HG03342 (cell line): Measurements from ENCODE around the gene RXFP1.

Source experiments
- ATAC-seq: cut with Tn5 transposase; IDR thresholded peaks from one replicate; pipeline ENCODE4 v1.9.1; 2021; ENCODE audit warnings: mild to moderate bottlenecking, moderate library complexity; ENCODE audit not compliant: unreplicated experiment

The RXFP1 gene

DNA sequence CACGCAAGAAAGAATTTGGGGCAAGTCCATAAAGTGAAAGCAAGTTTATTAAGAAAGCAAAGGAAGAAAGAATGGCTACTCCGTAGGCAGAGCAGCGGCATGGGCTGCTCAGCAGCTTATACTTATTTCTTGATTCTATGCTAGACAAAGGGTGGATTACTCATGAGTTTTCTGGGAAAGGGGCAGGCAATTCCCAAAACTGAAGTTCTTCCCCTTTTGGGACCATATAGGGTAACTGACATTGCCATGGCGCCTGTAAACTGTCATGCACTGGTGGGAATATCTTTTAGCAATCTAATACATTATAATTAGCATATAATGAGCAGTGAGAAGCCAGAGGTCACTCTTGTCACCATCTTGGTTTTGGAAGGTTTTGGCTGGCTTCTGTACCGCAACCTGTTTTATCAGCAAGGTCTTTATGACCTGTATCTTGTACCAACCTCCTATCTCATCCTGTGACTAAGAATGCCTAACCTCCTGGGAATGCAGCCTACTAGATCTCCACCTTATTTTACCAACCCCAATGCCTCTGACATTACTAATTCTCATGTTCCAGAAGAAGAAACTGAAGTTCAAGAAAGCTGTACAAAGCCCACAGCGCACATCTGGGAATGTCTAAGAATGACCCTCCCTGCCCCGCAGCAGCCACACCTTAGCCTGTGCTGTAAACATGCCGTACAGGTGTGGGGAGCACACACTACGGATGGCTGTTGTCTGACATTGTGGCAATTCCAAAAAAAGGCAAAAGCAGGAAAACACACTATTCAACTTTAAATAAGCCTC lies 18.6 kb downstream of the RXFP1 start:
- ATAC-seq = no peak

DNA sequence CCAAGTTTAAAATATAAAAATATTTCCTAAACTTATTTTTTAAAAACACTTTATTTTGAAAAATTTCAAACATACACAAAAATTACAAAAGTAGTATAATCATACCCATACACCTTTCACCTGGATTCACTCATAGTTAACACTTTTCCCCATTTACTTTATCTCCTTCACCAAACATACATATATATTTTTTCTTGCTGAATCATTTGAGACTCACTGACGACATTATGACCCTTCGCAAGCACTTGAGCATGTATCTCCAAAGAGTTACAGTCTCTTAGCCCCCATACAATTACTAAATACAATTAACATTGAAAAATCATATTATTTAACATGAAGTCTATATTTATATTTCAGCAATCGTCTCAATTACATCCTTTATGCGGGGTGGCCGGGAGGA lies 19.8 kb downstream of the RXFP1 start:
- no peak for ATAC-seq

DNA sequence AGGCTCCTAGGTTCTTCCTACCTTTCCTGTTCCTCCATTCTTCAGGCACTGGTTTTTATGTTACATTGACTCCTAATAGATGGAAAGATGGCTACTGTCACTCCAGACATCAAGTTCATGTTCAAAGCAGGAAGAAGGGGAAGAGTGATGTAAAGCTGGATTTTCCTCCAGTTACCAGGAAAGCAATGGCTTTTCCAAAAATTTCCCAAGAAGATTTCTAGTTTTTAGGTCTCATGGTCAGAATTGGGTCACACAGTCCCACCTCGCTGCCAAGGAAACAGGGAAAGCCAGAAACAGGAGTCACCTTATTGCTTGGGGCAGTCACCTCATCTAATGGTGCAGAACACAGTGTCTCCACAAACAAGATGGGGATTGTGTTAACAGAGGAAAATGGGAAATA lies 21.5 kb downstream of the RXFP1 start:
- no peak for ATAC-seq

DNA sequence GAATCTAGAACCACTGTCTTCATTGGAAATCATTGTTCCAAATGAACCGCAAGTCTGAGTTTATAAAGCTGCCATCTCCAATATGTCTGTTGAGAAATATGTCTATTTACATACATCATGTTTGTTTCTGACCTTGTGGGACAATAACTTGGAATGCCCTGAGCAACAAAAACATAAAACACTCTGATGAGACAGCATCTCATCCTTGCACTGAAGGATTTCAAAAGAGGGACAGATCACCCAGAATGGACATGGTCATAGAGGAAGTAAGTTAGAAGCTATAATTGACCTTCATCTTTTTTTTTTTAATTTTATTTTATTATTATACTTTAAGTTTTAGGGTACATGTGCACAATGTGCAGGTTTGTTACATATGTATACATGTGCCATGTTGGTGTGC lies 22.5 kb downstream of the RXFP1 start:
- no peak for ATAC-seq

DNA sequence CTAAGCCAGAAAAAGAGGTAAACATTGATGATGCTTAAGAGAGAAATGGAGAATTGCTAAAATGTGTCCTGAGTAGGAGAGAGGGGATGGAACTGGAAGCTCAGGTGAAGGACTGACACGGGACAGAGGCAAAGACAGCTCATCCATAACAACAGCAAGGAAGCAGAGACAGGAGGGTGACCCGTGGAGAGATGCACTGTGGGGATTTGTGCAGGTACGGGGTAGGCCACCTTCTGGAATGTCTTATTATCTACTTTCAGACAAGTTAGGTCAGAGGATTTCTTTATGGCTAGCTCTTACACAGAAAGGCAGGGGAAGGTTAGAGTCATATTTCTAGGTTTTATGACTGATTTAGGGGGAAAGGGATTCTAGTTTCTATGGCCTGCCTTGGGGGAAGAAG lies 31.7 kb downstream of the RXFP1 start:
- no peak for ATAC-seq

DNA sequence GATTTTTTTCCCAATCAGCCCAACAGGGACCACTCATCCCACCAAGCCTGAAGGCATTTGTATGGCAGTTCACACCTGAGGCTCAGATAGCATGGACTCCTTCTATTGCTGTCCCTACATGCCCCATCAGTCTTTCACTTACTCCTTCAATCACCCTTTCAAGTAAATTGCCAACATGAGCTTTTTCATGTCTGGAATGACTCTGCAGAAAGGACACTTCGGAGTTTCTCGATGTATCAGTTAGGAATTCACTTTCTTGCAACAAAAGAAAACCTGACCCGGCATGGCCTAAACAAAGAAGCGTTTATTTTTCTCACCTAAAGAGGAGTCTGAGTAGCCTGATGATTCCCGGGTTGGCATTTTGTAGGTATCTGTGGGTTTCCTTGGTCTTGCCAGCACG lies 38.6 kb downstream of the RXFP1 start:
- no peak for ATAC-seq

DNA sequence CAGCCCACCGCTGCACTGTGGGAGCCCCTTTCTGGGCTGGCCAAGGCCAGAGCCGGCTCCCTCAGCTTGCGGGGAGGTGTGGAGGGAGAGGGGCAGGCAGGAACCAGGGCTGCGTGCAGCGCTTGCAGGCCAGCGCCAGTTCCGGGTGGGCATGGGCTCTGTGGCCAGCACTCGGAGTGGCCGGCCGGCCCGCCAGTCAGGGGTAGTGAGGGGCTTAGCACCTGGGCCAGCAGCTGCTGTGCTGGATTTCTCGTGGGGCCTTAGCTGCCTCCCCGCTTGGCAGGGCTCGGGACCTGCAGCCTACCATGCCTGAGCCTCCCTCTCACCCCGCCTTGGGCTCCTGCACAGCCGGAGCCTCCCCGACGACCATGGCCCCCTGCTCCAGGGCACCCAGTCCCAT lies 45.2 kb downstream of the RXFP1 start:
- ATAC-seq = no peak

DNA sequence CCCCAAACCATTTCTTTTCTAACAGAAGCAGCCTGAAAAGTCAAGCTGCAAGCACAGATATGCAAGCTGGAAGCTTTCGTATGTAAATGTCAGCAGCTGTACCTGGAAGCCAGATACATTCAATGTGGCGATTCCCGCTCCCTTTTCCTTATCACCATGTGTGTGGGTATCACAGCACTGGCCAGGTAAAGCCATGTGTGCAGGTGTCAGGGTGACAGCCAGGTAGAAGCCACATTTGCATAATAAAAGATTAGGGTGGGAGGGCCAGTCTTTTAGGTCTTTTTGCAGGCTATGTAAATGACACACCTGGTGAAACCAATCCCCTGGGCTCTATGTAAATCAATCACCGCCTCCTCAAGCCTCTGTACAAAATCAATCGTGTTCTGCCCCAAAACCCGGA lies 50.1 kb downstream of the RXFP1 start:
- no peak for ATAC-seq

DNA sequence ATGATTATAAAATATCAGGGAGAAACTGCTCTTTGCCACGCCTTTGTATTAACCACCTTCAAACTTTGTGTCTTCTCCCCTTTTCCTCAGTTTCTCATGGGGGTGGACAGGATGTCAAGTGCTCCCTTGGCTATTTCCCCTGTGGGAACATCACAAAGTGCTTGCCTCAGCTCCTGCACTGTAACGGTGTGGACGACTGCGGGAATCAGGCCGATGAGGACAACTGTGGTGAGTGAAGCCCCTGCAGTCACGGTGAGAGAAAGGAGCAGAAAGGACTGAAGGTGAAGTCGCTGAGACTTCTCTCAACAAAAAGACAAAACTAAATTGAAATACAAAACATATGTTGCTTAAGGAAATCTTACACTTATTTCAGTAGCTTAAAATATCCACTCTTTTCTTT lies 50.9 kb downstream of the RXFP1 start:
- no peak for ATAC-seq

DNA sequence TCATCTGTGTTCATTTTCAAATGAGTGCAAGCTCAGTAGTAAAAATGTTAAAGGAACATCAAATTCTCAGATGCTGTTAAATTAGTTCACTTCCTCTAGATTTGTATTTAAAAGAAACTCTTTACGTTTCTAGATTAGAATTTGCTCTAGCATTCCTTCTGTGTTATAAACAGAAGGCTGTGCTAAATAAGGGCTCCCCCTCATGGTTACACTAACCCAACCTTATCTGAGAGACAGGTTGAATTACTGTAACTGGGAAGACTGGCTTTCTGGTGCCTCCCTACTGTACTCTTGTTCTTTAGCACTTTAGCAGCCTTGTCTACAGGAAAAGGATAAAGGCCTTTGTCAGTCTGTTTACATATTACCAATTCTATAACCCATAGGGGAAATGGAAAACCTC lies 56.8 kb downstream of the RXFP1 start:
- no peak for ATAC-seq

DNA sequence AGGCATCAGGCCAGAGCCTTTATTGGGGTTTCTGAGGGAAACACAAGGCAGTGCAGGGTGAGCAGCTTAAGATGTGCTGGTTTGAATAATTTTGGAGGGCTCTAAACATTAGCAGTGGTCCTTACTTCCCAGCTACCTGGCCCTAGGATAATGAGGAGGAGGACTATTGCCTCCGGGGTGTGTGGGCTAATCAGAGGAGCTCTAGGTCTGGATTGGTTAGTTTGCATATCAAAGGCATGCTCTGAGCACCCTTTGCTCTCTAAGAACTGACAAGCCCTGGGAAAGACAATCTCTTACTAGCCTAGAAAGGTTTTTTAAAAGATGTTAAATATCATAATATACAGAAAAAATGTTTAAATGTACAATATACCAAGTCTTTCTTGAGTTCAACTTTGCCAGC lies 58.4 kb downstream of the RXFP1 start:
- no peak for ATAC-seq

DNA sequence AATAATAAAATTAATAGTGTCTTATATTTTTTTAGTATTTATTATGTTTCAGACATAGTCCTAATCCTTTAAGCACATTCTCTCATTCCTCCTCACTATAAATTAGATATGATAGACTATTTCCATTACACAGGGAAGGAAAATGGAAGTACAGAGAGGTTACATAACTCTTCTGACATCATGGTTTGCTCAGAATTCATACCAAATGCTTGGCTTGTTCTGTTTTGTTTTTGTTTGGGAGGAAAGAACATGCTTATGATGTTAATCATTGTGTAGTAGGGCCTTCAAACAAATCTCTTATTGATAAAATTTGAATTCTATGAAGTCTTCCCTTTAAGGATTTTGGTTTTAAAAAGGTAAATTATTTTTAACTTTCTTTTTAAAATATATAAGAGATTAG lies 59.5 kb downstream of the RXFP1 start:
- ATAC-seq = no peak

DNA sequence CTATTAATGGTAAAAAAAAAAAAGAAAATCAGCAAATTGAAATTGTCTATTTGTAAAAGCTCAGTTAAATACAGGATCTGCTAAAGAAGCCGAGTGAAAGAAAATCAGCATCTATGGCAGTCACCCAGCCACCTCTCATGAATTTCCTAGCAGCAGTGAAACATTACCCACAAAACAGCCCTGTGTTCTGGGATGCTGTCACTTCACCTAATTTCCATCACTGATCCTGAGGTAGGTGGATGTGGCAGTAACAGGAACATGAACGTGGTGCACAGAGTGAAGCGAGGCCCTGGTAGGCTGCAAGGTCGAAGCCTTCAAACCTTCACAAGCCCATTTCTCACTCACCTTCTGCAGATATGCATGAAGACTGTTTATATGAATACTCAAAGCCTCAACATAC lies 65.2 kb downstream of the RXFP1 start:
- ATAC-seq = no peak

DNA sequence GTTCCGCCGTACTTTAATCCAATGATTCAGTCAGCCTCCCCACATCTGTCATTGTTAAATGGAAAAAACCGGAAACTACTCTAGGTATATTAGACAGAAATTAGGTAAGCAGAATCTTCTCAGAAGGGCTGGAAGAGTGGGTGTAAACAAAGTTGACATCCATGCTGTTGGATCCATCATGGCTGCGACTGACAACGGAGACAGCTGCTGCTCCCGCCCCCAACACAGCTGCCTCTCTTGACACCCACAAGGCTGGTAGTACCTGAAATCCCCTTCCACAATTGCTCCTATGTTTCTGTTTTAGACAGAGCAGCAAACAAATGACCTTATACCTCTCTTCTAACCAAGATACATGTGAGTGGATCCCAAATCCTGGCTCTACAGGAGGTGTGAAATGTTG lies 66.6 kb downstream of the RXFP1 start:
- no peak for ATAC-seq

DNA sequence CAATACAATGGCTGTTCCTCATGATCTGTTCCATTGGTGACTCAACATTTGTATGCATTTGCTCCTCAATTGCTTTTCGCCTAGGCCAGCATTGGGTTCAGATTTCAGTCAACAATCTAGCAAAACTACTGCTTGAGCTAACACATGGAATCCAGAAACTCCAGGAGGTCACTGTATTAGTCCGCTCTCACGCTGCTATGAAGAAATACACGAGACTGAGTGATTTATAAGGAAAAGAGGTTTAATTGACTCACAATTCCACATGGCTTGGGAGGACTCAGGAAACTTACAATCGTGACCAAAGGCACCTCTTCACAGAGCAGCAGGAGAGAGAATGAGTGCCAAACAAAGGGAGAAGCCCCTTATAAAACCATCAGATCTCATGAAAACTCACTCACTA lies 67.1 kb downstream of the RXFP1 start:
- no peak for ATAC-seq

DNA sequence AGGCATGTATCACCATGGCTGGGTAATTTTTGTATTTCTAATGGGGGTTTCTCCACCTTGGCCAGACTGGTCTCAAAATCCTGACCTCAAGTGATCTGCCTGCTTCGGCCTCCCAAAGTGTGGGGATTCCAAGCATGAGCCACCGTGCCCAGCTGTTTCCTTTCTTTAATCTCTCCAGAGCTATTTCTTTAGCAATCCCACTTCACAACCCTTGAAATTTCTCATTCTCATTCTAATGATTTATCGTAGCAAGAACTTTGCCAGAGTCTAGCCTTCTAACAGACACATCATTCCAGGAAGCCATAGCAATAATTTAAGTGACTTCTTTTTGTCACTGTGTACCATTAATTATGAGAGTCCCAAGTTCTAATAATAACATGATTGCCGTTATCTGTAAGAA lies 68.6 kb downstream of the RXFP1 start:
- no peak for ATAC-seq

DNA sequence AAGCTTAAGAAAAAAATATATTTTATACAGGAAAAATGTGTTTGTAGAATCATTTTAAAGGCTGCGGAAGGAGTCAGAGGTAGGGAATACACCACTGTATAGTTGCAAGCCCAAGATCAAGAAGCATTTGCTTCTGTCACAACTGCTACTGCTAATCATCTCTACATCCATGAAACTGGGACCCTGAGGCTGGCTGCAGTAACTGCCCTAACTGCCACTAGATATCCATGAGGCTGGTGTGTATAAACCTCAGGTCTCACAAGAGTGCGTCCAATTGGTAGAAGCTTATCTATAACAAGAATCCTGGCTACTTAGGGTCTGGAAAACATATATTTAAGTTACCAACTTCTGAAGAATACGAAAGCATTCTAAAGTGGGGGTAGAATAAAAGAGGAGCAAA lies 69.1 kb downstream of the RXFP1 start:
- ATAC-seq = no peak

DNA sequence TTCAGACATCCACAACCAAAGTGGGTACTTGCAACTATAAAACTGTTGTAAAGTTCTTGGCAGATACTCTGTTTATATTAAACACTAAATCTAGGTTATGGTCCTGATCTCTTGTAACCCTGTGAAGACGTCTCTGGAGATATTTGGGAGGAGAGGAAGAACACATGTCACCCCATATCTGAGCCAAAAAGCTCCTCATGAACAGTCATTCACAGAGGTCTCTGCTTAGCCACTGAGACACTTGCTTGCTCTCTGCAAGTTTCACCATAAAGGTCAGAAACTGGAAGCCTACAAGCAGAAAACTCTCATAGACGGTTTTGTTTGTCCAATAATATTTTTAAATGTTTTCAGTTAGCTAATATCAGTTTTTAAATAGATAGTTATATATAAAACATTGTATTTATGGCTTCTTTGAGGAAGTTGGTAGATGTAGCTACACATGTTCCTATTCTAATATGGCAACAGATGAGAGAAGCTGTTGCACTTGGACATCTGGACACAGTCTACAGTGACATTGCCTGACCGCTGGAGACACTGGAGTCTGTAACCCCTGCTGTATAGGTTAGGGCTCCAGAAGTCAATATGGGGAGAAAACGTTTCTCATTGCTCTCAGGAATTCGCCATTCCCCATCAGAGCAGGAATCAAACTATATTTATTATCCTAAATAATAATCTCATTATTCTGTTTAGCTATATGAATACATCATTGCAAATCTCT lies 76.4 kb downstream of the RXFP1 start:
- ATAC-seq = no peak

DNA sequence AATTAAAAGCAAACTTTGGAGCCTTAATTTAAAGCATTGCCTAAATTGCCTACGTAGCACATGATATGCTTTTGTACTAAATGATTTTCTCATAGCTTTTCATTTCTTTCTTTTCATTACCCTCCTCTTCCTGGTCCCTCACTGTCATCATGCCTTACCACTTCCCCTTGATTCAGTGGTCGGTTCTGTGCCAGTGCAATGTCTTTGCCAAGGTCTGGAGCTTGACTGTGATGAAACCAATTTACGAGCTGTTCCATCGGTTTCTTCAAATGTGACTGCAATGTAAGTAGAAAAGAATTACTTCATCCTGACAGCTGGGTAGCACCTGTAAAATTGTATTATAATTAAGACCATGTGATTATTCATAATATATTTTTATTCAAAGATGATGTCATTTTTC lies 77.5 kb downstream of the RXFP1 start:
- no peak for ATAC-seq

DNA sequence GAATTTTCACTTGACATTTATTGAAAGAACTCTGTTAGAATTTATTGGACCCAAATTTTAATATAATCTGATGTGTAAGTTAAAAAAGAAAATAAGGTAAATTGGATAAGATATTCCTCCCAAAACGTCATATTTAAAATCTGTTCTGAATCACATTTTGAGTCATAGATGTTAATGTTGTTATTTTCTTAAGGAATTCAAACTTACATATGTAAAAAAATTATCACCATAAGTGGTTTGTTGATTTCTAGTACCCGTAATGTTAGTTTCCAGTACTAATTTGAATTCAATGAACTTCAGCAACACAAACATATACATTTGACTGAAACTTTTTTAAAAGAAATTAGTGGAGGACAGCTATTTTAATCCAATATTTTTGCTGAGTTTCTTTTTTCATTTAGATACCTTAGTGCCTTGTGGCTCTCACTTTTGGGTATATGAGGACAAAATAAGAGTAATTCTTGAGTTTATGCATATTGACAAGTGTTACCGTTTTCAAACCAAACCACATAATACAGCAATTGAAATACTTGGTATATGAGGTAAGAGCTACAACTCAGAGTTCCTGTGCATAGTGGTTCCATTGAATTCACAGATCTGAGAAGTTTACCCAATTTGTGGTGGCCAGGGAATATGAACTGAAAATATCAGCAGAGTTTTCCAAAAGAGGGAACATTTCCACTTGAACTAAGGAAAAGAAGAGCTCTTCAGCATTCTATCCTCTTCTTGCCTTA lies 78.2 kb downstream of the RXFP1 start:
- ATAC-seq = no peak

DNA sequence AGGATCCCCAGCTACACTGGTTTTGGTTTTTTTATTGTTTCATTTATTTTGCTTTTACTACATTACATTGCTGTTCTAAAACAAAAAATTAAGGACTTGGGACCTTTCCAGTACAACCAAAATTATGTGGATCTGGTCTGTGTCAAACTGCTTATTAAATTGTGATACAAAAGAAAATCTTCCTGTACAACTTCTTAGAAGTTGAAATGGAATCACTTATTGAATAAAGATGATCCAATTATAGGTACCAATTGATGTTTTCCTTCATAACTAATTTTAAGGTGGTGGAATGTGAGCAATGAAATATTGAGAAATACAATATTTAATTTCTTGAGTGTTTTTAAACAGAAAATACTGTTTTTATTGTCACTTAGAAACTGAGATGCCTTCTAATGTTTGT lies 82.7 kb downstream of the RXFP1 start:
- ATAC-seq = no peak

DNA sequence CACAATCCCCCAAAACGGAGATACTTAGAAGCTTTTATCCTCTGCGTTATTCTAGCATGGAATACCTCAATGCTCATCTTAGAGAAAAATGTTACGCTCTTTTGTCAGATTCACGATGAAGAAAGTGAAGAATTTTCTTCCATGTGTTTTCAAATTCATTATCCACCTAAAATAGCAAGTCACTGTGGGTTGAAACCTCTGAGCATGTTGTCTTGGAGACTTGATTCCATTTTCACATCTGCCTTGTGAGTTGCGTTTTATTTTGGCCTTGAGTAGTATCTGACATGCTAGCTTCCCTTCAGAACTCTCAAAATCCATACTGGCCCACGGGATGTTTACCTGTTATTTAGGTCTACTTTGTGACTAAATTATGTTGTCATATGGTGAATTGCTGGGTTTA lies 83.7 kb downstream of the RXFP1 start:
- no peak for ATAC-seq
